CD4-positive, alpha-beta T cell treated with Interferon alpha-2 for 1 hour (primary cell): Measurements from ENCODE around the gene ARHGEF17.

ENCODE experiments used
- DNase-seq, 2 donors: peaks; one replicate each; pipeline ENCODE4 v3.0.0-alpha.2; 2020 to 2022

The ARHGEF17 gene

GRCh38 chr11:73293356-73293936 is 14.6 kb upstream of the ARHGEF17 start:
- DNase-seq: no peak

GRCh38 chr11:73294604-73295003 is 13.5 kb upstream of the ARHGEF17 start:
- DNase-seq: no peak

GRCh38 chr11:73295241-73295995 is 12.7 kb upstream of the ARHGEF17 start:
- DNase-seq: peak; percentile 69 to 75

- DNase-seq: no peak
Measured at GRCh38 chr11:73295996-73296318, 12.1 kb upstream of the ARHGEF17 start.

GRCh38 chr11:73296501-73297230 is 11.4 kb upstream of the ARHGEF17 start:
- no peak for DNase-seq

- DNase-seq: no peak
Measured at GRCh38 chr11:73297231-73297590, 10.9 kb upstream of the ARHGEF17 start.

- no peak for DNase-seq
Measured at GRCh38 chr11:73297702-73298101, 10.4 kb upstream of the ARHGEF17 start.

GRCh38 chr11:73298233-73298632 is 9.8 kb upstream of the ARHGEF17 start:
- DNase-seq: no peak

GRCh38 chr11:73299751-73300150 is 8.3 kb upstream of the ARHGEF17 start:
- no peak for DNase-seq

GRCh38 chr11:73306069-73306841 is 1.8 kb upstream of the ARHGEF17 start:
- no peak for DNase-seq

- no peak for DNase-seq
Measured at GRCh38 chr11:73306977-73307322, 1.1 kb upstream of the ARHGEF17 start.

GRCh38 chr11:73307323-73308002 is 613 bp upstream of the ARHGEF17 start:
- DNase-seq: peak; percentile 87 to 90

- DNase-seq: peak in 1 of 2 donors; percentile 35
Measured at GRCh38 chr11:73308961-73309919, 1.2 kb downstream of the ARHGEF17 start.

GRCh38 chr11:73310076-73310475 is 2.0 kb downstream of the ARHGEF17 start:
- DNase-seq: no peak

GRCh38 chr11:73310661-73311393 is 2.8 kb downstream of the ARHGEF17 start:
- DNase-seq: no peak

GRCh38 chr11:73311394-73311869 is 3.4 kb downstream of the ARHGEF17 start:
- no peak for DNase-seq

- DNase-seq: no peak
Measured at GRCh38 chr11:73312036-73312435, 4.0 kb downstream of the ARHGEF17 start.

GRCh38 chr11:73312851-73313327 is 4.8 kb downstream of the ARHGEF17 start:
- DNase-seq: no peak

- DNase-seq: no peak
Measured at GRCh38 chr11:73313652-73314051, 5.6 kb downstream of the ARHGEF17 start.

GRCh38 chr11:73314117-73314961 is 6.3 kb downstream of the ARHGEF17 start:
- DNase-seq: no peak
